Esophagus muscularis mucosa (tissue), 4 donors: ENCODE results near the gene C22orf15. TPM values are rescaled to one million over a fixed set of nuclear protein-coding genes. Genes with fewer than 3 reads are reported as not detected.

ENCODE experiments used
- DNase-seq: peaks from one replicate; pipeline ENCODE4 v3.0.0-alpha.2; 2017; ENCODE audit errors: extremely low spot score
- H3K27ac ChIP-seq, 4 donors: fragments of 200-600 bp; sonication (generic); replicated peaks in 1 of 4; 1 replicate in 3 of 4; 2 replicates in 1 of 4; pipeline ENCODE4 v1.5.1; 2016 to 2019; ENCODE audit warnings: mild to moderate bottlenecking in 1 of 4
- H3K27me3 ChIP-seq, 4 donors: fragments of 200-600 bp; sonication (generic); one replicate each; pipeline versions ENCODE4 v1.5.1 to v1.6.0; 2016 to 2019
- H3K36me3 ChIP-seq, 4 donors: fragments of 200-600 bp; sonication (generic); one replicate each; pipeline ENCODE4 v1.5.1; 2016 to 2019
- H3K4me1 ChIP-seq, 4 donors: fragments of 200-600 bp; sonication (generic); one replicate each; pipeline ENCODE4 v1.5.1; 2016 to 2019
- H3K4me3 ChIP-seq, 4 donors: fragments of 200-600 bp; sonication (generic); 1 replicate in 2 of 4; 2 replicates in 2 of 4; pipeline ENCODE4 v1.5.1; 2016 to 2019; ENCODE audit warnings: mild to moderate bottlenecking in 4 of 4, moderate library complexity in 1 of 4
- H3K9me3 ChIP-seq, 4 donors: fragments of 200-600 bp; sonication (generic); 1 replicate in 3 of 4; 2 replicates in 1 of 4; pipeline ENCODE4 v1.5.1; 2016 to 2019
- CTCF ChIP-seq, 3 experiments: fragments of 200-600 bp in 2 of 3; fragments of 450-650 bp in 1 of 3; sonication (generic) in 2 of 3; IDR thresholded peaks; one replicate each; pipeline ENCODE4 v1.5.1; 2017 to 2019; ENCODE audit warnings: antibody characterized with exemption in 3 of 3, mild to moderate bottlenecking in 2 of 3, moderate library complexity in 1 of 3
- EP300 ChIP-seq: sonication (generic); formaldehyde crosslinking; IDR thresholded peaks from one replicate; pipeline ENCODE4 v1.6.1; 2017; ENCODE audit warnings: antibody characterized with exemption
- POLR2A ChIP-seq: fragments of 450-650 bp; IDR thresholded peaks from one replicate; pipeline ENCODE4 v1.6.1; 2017; ENCODE audit warnings: antibody characterized with exemption, moderate library complexity, mild to moderate bottlenecking, low read depth
- POLR2AphosphoS5 ChIP-seq, 2 donors: sonication (generic); formaldehyde crosslinking; IDR thresholded peaks; one replicate each; pipeline ENCODE4 v1.6.1; 2017; ENCODE audit warnings: antibody characterized with exemption in 2 of 2
- WGBS: methylation state at CpG from one replicate; pipeline ENCODE4 v1.1.5; 2018; 5-methylcytosine and 5-hydroxymethylcytosine counted together
- intact Hi-C: fragments of 100-400 bp; cut with DNase I; formaldehyde crosslinking; loops from one replicate; pipeline ENCODE4 v1.15.1; 2023
- total RNA-seq, 4 donors: library from RNA; depleted of rRNA; stranded (reverse); fragments of >200 nt; gene quantifications; one replicate each; pipeline versions ENCODE4 v1.1.0 to v1.2.1, GENCODE V29; 2016

Gene C22orf15
- total RNA-seq, 4 donors from 2014 or later: 0.58 TPM; not detected in 3

GRCh38 chr22:23786261-23786710 is 23.5 kb downstream of the C22orf15 start:
- no peak for TF ChIP-seq POLR2AphosphoS5 (IDR thresholded peaks at IDR 0.05)
- H3K27ac ChIP-seq: peak overlapping the region; percentile 95 to 100 (median 99)
- H3K4me3 ChIP-seq: peak overlapping the region; percentile 78 to 96 (median 91)
- no peaks in the 10 kb centered on the region for H3K9me3 ChIP-seq
- DNase-seq: no peak
- H3K4me1 ChIP-seq: peaks cover 28 to 63% (median 59%) of the 10 kb centered on the region in 4 donors
- intact Hi-C loops: loop anchor here (2.0 kb wide), 1 partner anchor 17 kb away; no protein-coding TSS in a partner anchor
- no peaks in the 10 kb centered on the region for H3K27me3 ChIP-seq
- H3K36me3 ChIP-seq: peaks cover 0 to 14% (median 1%) of the 10 kb centered on the region in 4 donors
- WGBS: 30% methylated on average over 9 of the region's 9 CpGs

GRCh38 chr22:23786752-23787599 is 24.2 kb downstream of the C22orf15 start, which contains the start of gene SMARCB1:
Gene SMARCB1 (plus strand): TSS chr22:23786966. CDS start chr22:23787170, 204 bp downstream.
- under 1% methylated on average over 49 of the region's 97 CpGs for WGBS
- H3K27me3 ChIP-seq: no peaks in the 10 kb centered on the region
- H3K36me3 ChIP-seq: peaks cover 0 to 14% (median 4%) of the 10 kb centered on the region in 4 donors
- DNase-seq: peak; percentile 96
- H3K4me1 ChIP-seq: peaks cover 31 to 64% (median 58%) of the 10 kb centered on the region in 4 donors
- intact Hi-C loops: loop anchor here (2.0 kb wide), 1 partner anchor 18 kb away; no protein-coding TSS in a partner anchor
- peak within 1 kb of the TSS; percentile 78 to 96 (median 91) for H3K4me3 ChIP-seq
- H3K27ac ChIP-seq: peak within 1 kb of the TSS; percentile 95 to 100 (median 99)
- TF ChIP-seq POLR2A (peak; percentile 71), CTCF (IDR thresholded peaks at IDR 0.05) (peak in 1 of 3 experiments; percentile 26), POLR2AphosphoS5 (IDR thresholded peaks at IDR 0.05) (peak; percentile 82 to 84), EP300 (no peak)
- no peaks in the 10 kb centered on the region for H3K9me3 ChIP-seq

- DNase-seq: no peak
- Histone ChIP-seq H3K4me1 (peaks cover 31 to 68% (median 59%) of the 10 kb centered on the region in 4 donors), H3K9me3 (no peaks in the 10 kb centered on the region), H3K36me3 (peaks cover 2 to 16% (median 8%) of the 10 kb centered on the region in 4 donors), H3K4me3 (peak overlapping the region; percentile 78 to 96 (median 91)), H3K27me3 (no peaks in the 10 kb centered on the region), H3K27ac (peak overlapping the region; percentile 95 to 100 (median 99))
- TF ChIP-seq EP300: no peak
- intact Hi-C loops: loop anchor here (2.0 kb wide), 1 partner anchor 19 kb away; no protein-coding TSS in a partner anchor
- WGBS: 2% methylated on average over 5 of the region's 5 CpGs
Measured at GRCh38 chr22:23787600-23787896, 24.8 kb downstream of the C22orf15 start.

GRCh38 chr22:23787910-23788309 is 25.1 kb downstream of the C22orf15 start:
- intact Hi-C loops: loop anchor here (2.0 kb wide), 1 partner anchor 19 kb away; no protein-coding TSS in a partner anchor
- no peak for TF ChIP-seq CTCF (IDR thresholded peaks at IDR 0.05)
- no peak for TF ChIP-seq EP300
- TF ChIP-seq POLR2A: no peak
- TF ChIP-seq POLR2AphosphoS5 (IDR thresholded peaks at IDR 0.05): no peak
- no peaks in the 10 kb centered on the region for H3K27me3 ChIP-seq
- peak overlapping the region; percentile 95 to 100 (median 99) for H3K27ac ChIP-seq
- WGBS: 48% methylated on average over 3 of the region's 3 CpGs
- H3K36me3 ChIP-seq: peaks cover 6 to 19% (median 12%) of the 10 kb centered on the region in 4 donors
- no peak for DNase-seq
- peak overlapping the region; percentile 78 to 96 (median 91) for H3K4me3 ChIP-seq
- H3K4me1 ChIP-seq: peaks cover 31 to 69% (median 59%) of the 10 kb centered on the region in 4 donors
- H3K9me3 ChIP-seq: no peaks in the 10 kb centered on the region

- intact Hi-C loops: no loop called here
- H3K4me3 ChIP-seq: no peak overlapping the region
- TF ChIP-seq CTCF (IDR thresholded peaks at IDR 0.05) (no peak), POLR2AphosphoS5 (IDR thresholded peaks at IDR 0.05) (no peak), EP300 (no peak), POLR2A (no peak)
- H3K4me1 ChIP-seq: peaks cover 31 to 69% (median 59%) of the 10 kb centered on the region in 4 donors
- no peak for DNase-seq
- 73% methylated on average over 4 of the region's 4 CpGs for WGBS
- H3K36me3 ChIP-seq: peaks cover 18 to 25% (median 24%) of the 10 kb centered on the region in 4 donors
- peak overlapping the region in 2 of 4 donors; percentile 21 to 42 for H3K27ac ChIP-seq
- H3K9me3 ChIP-seq: no peaks in the 10 kb centered on the region
- no peaks in the 10 kb centered on the region for H3K27me3 ChIP-seq
Measured at GRCh38 chr22:23789121-23789520, 26.3 kb downstream of the C22orf15 start.
